Mesothelial cell of epicardium (in vitro differentiated cells): ENCODE results near the gene PID1. TPM values are rescaled to one million over a fixed set of nuclear protein-coding genes. Genes with fewer than 3 reads are reported as not detected.

Experiments
- DNase-seq, 2 experiments: peaks; one replicate each; pipeline ENCODE4 v3.0.0; 2021; ENCODE audit warnings: low spot score in 2 of 2; ENCODE audit not compliant: unreplicated experiment in 2 of 2
- H3K27ac Mint-ChIP-seq: 2 replicates; pipeline ENCODE4 v1.8.0; 2021; ENCODE audit warnings: mixed read lengths
- H3K27me3 Mint-ChIP-seq: 2 replicates; pipeline ENCODE4 v1.8.0; 2021; ENCODE audit warnings: low read depth, mixed read lengths
- H3K36me3 Mint-ChIP-seq: 2 replicates; pipeline ENCODE4 v1.8.0; 2021; ENCODE audit warnings: mixed read lengths
- H3K4me1 Mint-ChIP-seq: 2 replicates; pipeline ENCODE4 v1.8.0; 2021; ENCODE audit warnings: mixed read lengths
- H3K4me3 Mint-ChIP-seq: 2 replicates; pipeline ENCODE4 v1.8.0; 2021; ENCODE audit warnings: mild to moderate bottlenecking, moderate library complexity, mixed read lengths
- H3K9me3 Mint-ChIP-seq: 2 replicates; pipeline ENCODE4 v1.8.0; 2021; ENCODE audit warnings: mixed read lengths
- CTCF ChIP-seq: fragments of 200-600 bp; sonication (generic); IDR thresholded peaks from one replicate; pipeline ENCODE4 v1.5.0; 2021; ENCODE audit warnings: antibody characterized with exemption; ENCODE audit not compliant: unreplicated experiment
- total RNA-seq: library from RNA; stranded (reverse); gene quantifications from 3 replicates; pipeline ENCODE4 v1.2.1, GENCODE V29; 2021

PID1 gene
- total RNA-seq, 1 donor from 2014 or later, result 2.0 TPM

- Mint-ChIP-seq H3K9me3 (peaks cover 45% of the 10 kb centered on the region), H3K4me1 (no peaks in the 10 kb centered on the region), H3K36me3 (no peaks in the 10 kb centered on the region), H3K4me3 (no peak overlapping the region), H3K27ac (no peak overlapping the region), H3K27me3 (peaks cover 2% of the 10 kb centered on the region)
- no peak for DNase-seq
- no peak for TF ChIP-seq CTCF
Observed at GRCh38 chr2:229239021-229239420, 32.1 kb downstream of the PID1 start.

DNA sequence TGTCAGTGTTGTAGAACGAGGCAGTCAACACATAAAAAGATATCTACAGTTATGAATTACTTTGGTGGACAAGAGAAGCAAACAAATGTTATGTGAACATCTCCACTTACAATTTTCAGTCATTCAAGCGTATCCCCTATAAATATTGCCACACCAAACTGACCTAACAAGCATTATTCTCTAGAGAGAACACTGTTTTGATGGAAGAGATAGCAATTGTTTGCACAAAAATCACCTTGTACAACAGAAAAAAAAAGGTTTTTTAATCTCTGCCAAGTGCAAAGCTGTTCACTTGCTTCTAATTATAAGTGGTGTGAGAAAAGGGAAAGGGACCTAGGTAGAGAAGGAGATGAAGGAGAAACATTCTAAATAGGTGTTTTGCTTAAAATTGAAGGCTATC lies 33.8 kb downstream of the PID1 start:
- no peaks in the 10 kb centered on the region for H3K36me3 Mint-ChIP-seq
- no peak overlapping the region for H3K27ac Mint-ChIP-seq
- no peak overlapping the region for H3K4me3 Mint-ChIP-seq
- no peak for DNase-seq
- no peak for TF ChIP-seq CTCF
- H3K4me1 Mint-ChIP-seq, result no peaks in the 10 kb centered on the region
- H3K27me3 Mint-ChIP-seq, result peaks cover 2% of the 10 kb centered on the region
- peaks cover 31% of the 10 kb centered on the region for H3K9me3 Mint-ChIP-seq

GRCh38 chr2:229235131-229235914 lies 35.8 kb downstream of the PID1 start:
- TF ChIP-seq CTCF, result no peak
- Mint-ChIP-seq H3K9me3 (peaks cover 14% of the 10 kb centered on the region), H3K27ac (no peak overlapping the region), H3K4me3 (no peak overlapping the region), H3K4me1 (no peaks in the 10 kb centered on the region), H3K36me3 (no peaks in the 10 kb centered on the region), H3K27me3 (peaks cover 2% of the 10 kb centered on the region)
- peak in 1 of 2 experiments; percentile 37 for DNase-seq

DNA sequence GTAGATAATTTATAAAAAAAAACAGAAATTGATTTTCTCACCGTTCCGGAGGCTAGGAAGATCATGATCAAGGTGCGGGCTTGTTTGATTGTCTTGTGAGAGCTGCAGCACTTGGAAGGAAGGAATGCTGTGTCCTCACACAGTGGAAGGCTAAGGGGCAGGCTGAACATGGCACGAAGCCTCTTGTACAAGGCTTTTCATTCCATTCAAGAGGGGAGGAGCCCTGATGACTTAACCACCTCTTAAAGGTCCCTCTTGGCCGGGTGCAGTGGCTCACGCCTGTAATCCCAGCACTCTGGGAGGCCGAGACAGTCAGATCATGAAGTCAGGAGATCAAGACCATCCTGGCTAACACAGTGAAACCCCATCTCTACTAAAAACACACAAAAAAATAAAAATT lies 39.2 kb downstream of the PID1 start:
- Mint-ChIP-seq H3K4me3 (no peak overlapping the region), H3K36me3 (no peaks in the 10 kb centered on the region), H3K9me3 (no peaks in the 10 kb centered on the region), H3K27me3 (peaks cover 2% of the 10 kb centered on the region), H3K4me1 (peaks cover 6% of the 10 kb centered on the region), H3K27ac (no peak overlapping the region)
- TF ChIP-seq CTCF, result no peak
- no peak for DNase-seq

DNA sequence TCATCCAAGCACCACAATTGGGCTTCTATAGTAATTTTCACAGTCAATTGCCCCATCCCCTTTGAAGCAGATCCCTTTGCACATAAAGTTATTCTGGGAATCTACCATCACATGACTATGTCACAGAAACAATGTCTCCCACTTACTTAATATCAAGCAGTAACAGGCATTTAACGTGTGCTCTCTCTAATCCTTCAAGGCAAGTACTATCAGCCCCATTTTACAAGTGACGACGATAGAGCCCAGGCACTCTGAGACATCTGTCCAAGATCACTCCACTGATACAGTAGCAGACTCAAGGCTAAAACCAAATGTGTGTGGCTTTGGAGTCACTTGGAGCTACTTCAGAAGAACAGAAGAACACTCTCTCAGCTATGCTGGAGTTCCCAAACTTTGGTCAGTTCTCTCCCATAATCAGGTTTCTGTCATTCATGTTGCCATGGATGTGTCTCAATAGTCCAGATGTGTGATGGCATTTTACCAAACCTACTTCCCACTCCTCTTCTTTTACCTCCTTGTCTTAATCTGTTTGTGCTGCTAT lies 39.7 kb downstream of the PID1 start:
- H3K4me1 Mint-ChIP-seq, result peaks cover 6% of the 10 kb centered on the region
- H3K27ac Mint-ChIP-seq, result no peak overlapping the region
- H3K36me3 Mint-ChIP-seq, result no peaks in the 10 kb centered on the region
- no peak overlapping the region for H3K4me3 Mint-ChIP-seq
- no peaks in the 10 kb centered on the region for H3K9me3 Mint-ChIP-seq
- H3K27me3 Mint-ChIP-seq, result peaks cover 3% of the 10 kb centered on the region
- DNase-seq, result no peak
- no peak for TF ChIP-seq CTCF
